GM12801 (cell line): ENCODE measurements around the gene MAPK8.

Source experiments
- TF ChIP-seq, protein P1 (sequence below): IDR thresholded peaks from one replicate; pipeline ENCODE4 v1.5.1; 2011; ENCODE audit warnings: control low read depth; ENCODE audit not compliant: insufficient read length; ENCODE audit errors: extremely low read depth

The MAPK8 gene

DNA sequence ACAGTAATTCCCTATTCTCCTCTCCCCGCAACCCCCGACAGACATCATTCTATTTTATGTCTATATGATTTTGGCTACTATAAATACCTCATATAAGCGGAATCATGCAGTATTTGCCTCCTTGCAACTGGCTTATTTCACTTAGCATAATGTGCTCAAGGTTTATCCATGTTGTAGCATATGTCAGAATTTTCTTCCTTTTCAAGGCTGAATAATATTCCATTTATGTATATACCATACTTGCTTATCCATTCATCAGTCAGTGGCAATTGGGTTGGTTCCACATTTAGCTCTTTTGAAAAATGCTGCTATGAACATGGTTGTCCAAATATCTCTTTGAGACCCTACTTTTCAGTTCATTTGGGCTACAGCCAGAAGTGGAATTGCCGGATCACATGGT lies 106.5 kb downstream of the MAPK8 start:
- TF ChIP-seq, protein P1, sequence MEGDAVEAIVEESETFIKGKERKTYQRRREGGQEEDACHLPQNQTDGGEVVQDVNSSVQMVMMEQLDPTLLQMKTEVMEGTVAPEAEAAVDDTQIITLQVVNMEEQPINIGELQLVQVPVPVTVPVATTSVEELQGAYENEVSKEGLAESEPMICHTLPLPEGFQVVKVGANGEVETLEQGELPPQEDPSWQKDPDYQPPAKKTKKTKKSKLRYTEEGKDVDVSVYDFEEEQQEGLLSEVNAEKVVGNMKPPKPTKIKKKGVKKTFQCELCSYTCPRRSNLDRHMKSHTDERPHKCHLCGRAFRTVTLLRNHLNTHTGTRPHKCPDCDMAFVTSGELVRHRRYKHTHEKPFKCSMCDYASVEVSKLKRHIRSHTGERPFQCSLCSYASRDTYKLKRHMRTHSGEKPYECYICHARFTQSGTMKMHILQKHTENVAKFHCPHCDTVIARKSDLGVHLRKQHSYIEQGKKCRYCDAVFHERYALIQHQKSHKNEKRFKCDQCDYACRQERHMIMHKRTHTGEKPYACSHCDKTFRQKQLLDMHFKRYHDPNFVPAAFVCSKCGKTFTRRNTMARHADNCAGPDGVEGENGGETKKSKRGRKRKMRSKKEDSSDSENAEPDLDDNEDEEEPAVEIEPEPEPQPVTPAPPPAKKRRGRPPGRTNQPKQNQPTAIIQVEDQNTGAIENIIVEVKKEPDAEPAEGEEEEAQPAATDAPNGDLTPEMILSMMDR = no peak

DNA sequence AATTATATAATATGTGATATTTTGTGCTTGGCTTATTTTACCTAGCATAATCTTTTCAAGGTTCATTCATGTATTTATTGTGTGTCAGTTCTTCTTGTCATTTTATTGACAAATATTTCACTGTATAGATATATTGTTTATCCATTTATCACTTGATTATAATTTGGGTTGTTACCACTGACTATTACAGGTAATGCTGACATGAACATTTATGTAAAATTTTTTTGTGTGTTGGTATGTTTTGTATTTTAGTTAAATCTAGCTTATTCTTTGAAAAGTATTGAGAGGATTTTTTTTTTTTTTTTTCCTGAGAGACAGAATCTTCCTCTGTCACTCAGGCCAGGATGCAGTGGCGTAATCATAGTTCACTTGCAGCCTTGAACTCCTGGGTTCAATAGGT lies 107.7 kb downstream of the MAPK8 start:
- TF ChIP-seq, protein P1 = no peak

GRCh38 chr10:48414778-48415177 lies 108.3 kb downstream of the MAPK8 start:
- TF ChIP-seq, protein P1 = no peak

- TF ChIP-seq, protein P1 = no peak
Observed at GRCh38 chr10:48416584-48417232, 110.2 kb downstream of the MAPK8 start.

- TF ChIP-seq, protein P1 = no peak
Observed at GRCh38 chr10:48417374-48417773, 110.9 kb downstream of the MAPK8 start.

- TF ChIP-seq, protein P1 = no peak
Observed at GRCh38 chr10:48418189-48418788, 111.8 kb downstream of the MAPK8 start.

DNA sequence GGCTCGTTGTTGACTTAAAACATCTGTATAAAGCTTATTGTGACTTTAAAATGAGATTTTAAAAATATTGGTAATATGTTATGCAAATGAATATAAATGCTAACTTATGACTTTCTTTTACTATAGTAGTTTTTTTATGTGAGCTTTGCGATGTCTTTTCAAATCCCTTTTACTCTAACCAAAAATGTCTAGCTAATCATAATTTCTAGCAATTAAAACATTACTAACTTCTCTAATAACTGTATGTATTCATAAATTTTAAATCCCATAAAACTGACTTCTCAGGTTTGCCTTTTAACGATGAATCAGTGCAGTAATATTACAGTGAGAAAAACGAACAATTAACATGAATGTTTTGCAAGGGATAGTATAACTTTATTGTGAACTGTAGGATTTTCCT lies 113.2 kb downstream of the MAPK8 start:
- TF ChIP-seq, protein P1 = no peak
